Keratinocyte (primary cell): Measurements from ENCODE around the gene SLC18A2. TPM values are rescaled to one million over a fixed set of nuclear protein-coding genes. Genes with fewer than 3 reads are reported as not detected.
"Not testable (repeated sequence)": the region's sequence is repeated elsewhere in the genome, so short reads cannot be mapped to it uniquely, and the experiment has no call there.

Source experiments
- DNase-seq: peaks from one replicate; pipeline ENCODE4 v3.0.0-alpha.2; 2011; ENCODE audit warnings: low read depth, missing footprints, low spot score
- FAIRE-seq: peaks from 2 replicates; lab custom pipeline; 2011; peaks lifted over from hg19 to GRCh38; lab: Jason Lieb, UNC
- H2AFZ ChIP-seq: 2 replicates; pipeline ENCODE4 v1.6.0; 2012; ENCODE audit warnings: low read length, control low read depth, inconsistent platforms; ENCODE audit not compliant: control insufficient read depth
- H3K27ac ChIP-seq: 2 replicates; pipeline ENCODE4 v1.5.1; 2011; ENCODE audit warnings: low read length; ENCODE audit not compliant: control insufficient read depth, insufficient read depth
- H3K27me3 ChIP-seq: 3 replicates; pipeline ENCODE4 v1.6.0; 2011; ENCODE audit warnings: low read length; ENCODE audit not compliant: control insufficient read depth, insufficient read depth; ENCODE audit errors: extremely low read depth
- H3K36me3 ChIP-seq, 2 experiments: 2 replicates in 1 of 2; 3 replicates in 1 of 2; pipeline ENCODE4 v1.5.1; 2011; ENCODE audit warnings: low read length in 2 of 2, mild to moderate bottlenecking in 1 of 2; ENCODE audit not compliant: control insufficient read depth in 2 of 2, insufficient read depth in 2 of 2; ENCODE audit errors: extremely low read depth in 1 of 2
- H3K4me1 ChIP-seq: 3 replicates; pipeline ENCODE4 v1.5.1; 2011; ENCODE audit warnings: low read length; ENCODE audit not compliant: control insufficient read depth, insufficient read depth; ENCODE audit errors: extremely low read depth
- H3K4me2 ChIP-seq: 3 replicates; pipeline ENCODE4 v1.6.0; 2011; ENCODE audit warnings: low read depth, low read length; ENCODE audit not compliant: control insufficient read depth, insufficient read depth; ENCODE audit errors: extremely low read depth
- H3K4me3 ChIP-seq, 3 experiments: fragments of 200-600 bp in 1 of 3; sonication (generic) in 1 of 3; 2 replicates in 2 of 3; 3 replicates in 1 of 3; pipeline ENCODE4 v1.5.1; 2011 to 2016; ENCODE audit warnings: low read length in 3 of 3, mild to moderate bottlenecking in 3 of 3, control low read depth in 2 of 3, inconsistent platforms in 1 of 3, low read depth in 1 of 3, mixed read lengths in 1 of 3, mixed run types in 1 of 3, moderate library complexity in 1 of 3; ENCODE audit not compliant: control insufficient read depth in 2 of 3, insufficient read depth in 2 of 3; ENCODE audit errors: extremely low read depth in 1 of 3
- H3K79me2 ChIP-seq: 2 replicates; pipeline ENCODE4 v1.6.0; 2012; ENCODE audit warnings: low read length; ENCODE audit not compliant: control insufficient read depth, insufficient read depth
- H3K9ac ChIP-seq: 3 replicates; pipeline ENCODE4 v1.6.0; 2011; ENCODE audit warnings: low read length; ENCODE audit not compliant: control insufficient read depth, insufficient read depth; ENCODE audit errors: extremely low read depth
- H3K9me1 ChIP-seq: 3 replicates; pipeline ENCODE4 v1.6.0; 2011; ENCODE audit warnings: low read length; ENCODE audit not compliant: control insufficient read depth, insufficient read depth; ENCODE audit errors: extremely low read depth
- H3K9me3 ChIP-seq: 2 replicates; pipeline ENCODE4 v1.5.1; 2012; ENCODE audit warnings: low read depth, low read length; ENCODE audit not compliant: control insufficient read depth
- H4K20me1 ChIP-seq: 3 replicates; pipeline ENCODE4 v1.6.0; 2011; ENCODE audit warnings: low read length; ENCODE audit not compliant: control insufficient read depth, insufficient read depth; ENCODE audit errors: extremely low read depth
- EZH2 ChIP-seq: IDR thresholded peaks from one replicate; pipeline ENCODE4 v1.6.1; 2012; ENCODE audit warnings: inconsistent platforms, mild to moderate bottlenecking, low read length, moderate library complexity
- dilution Hi-C: fragments of 300-500 bp; cut with MboI; formaldehyde crosslinking; loops from one replicate; pipeline ENCODE4 v1.7.0; 2020; ENCODE audit warnings: low sequenced_read_pairs; ENCODE audit not compliant: extremely low pct_ligation_motif_present
- polyA plus RNA-seq, 5 experiments: library from polyadenylated mRNA; depleted of rRNA in 3 of 5; stranded (reverse) in 3 of 5; stranded (forward) in 1 of 5; unstranded in 1 of 5; fragments of >200 nt; gene quantifications; 1 replicate in 1 of 5; 2 replicates in 3 of 5; 3 replicates in 1 of 5; pipeline versions ENCODE4 v1.2.1 to v1.2.3, GENCODE V29; 2011 to 2012; ENCODE audit warnings: missing spikeins in 2 of 5, low read depth in 1 of 5, low replicate concordance in 1 of 5
- TF ChIP-seq, protein P1 (sequence below), 3 experiments: IDR thresholded peaks in 1 of 3; conservative IDR thresholded peaks in 1 of 3; optimal IDR thresholded peaks in 1 of 3; 2 replicates in 2 of 3; 3 replicates in 1 of 3; pipeline versions ENCODE3 to v1.5.1; 2011; ENCODE audit warnings: low read length in 3 of 3, mild to moderate bottlenecking in 3 of 3, moderate library complexity in 2 of 3, control low read depth in 1 of 3, inconsistent platforms in 1 of 3; ENCODE audit not compliant: insufficient read depth in 2 of 3; ENCODE audit errors: extremely low read depth in 1 of 3

SLC18A2 gene
- polyA plus RNA-seq, 1 donor (not counting 4 experiments of a cell fraction or from before 2014, with no cell fraction given), result not detected

DNA sequence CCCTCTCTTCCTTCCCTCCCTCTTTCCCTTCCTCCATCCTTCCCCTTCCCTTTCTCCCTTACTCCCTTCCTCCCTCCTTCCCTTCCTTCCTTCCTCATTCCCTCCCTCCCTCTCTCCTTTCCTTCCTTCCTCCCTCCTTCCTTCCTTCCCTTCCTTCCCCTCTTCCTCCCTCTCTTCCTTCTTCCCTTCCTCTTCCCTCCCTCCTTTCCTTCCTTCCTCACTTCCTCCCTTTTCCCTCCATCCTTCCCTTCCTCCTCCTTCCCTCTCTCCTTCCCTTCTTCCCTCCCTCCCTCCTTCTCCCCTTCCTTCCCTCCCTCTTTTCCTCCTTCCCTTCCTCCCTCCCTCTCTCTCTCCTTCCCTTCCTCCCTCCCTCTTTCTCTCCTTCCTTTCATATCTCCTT, 12.7 kb upstream of the SLC18A2 start:
- Histone ChIP-seq H3K9me3 (no peaks in the 10 kb centered on the region), H3K27ac (no peak overlapping the region), H3K4me3 (no peak overlapping the region), H3K79me2 (no peaks in the 10 kb centered on the region), H4K20me1 (no peaks in the 10 kb centered on the region), H3K9me1 (no peaks in the 10 kb centered on the region), H3K9ac (no peak overlapping the region), H3K36me3 (no peaks in the 10 kb centered on the region), H3K27me3 (peaks cover 10% of the 10 kb centered on the region), H3K4me2 (no peak overlapping the region), H3K4me1 (no peaks in the 10 kb centered on the region), H2AFZ (no peak overlapping the region)
- TF ChIP-seq, protein P1, sequence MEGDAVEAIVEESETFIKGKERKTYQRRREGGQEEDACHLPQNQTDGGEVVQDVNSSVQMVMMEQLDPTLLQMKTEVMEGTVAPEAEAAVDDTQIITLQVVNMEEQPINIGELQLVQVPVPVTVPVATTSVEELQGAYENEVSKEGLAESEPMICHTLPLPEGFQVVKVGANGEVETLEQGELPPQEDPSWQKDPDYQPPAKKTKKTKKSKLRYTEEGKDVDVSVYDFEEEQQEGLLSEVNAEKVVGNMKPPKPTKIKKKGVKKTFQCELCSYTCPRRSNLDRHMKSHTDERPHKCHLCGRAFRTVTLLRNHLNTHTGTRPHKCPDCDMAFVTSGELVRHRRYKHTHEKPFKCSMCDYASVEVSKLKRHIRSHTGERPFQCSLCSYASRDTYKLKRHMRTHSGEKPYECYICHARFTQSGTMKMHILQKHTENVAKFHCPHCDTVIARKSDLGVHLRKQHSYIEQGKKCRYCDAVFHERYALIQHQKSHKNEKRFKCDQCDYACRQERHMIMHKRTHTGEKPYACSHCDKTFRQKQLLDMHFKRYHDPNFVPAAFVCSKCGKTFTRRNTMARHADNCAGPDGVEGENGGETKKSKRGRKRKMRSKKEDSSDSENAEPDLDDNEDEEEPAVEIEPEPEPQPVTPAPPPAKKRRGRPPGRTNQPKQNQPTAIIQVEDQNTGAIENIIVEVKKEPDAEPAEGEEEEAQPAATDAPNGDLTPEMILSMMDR (optimal IDR thresholded peaks at IDR 0.05 in 1 of 3, IDR thresholded peaks at IDR 0.05 in 1 of 3, conservative IDR thresholded peaks at IDR 0.05 in 1 of 3; ENCODE audit: extremely low read depth in 1 of 3, insufficient read depth in 2 of 3, low read length in 3 of 3), result no peak
- no peak for TF ChIP-seq EZH2
- no peak for DNase-seq
- dilution Hi-C loops, result no loop called here
- no peak for FAIRE-seq

DNA sequence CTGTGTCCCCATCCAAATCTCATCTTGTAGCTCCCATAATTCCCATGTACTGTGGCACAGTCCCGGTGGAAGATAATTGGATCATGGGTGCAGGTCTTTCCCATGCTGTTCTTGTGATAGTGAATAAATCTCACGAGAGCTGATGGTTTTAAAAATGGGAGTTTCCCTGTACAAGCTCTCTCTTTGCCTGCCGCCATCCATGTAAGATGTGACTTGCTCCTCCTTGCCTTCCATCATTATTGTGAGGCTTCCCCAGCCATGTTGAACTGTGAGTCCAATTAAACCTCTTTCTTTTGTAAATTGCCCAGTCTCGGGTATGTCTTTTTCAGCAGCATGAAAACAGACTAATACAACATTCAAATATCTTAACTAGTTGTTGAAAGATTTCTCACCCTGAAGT, 10.8 kb upstream of the SLC18A2 start:
- peaks cover 10% of the 10 kb centered on the region for H3K27me3 ChIP-seq
- H2AFZ ChIP-seq, H3K36me3 ChIP-seq, H4K20me1 ChIP-seq, H3K4me2 ChIP-seq, DNase-seq, H3K27ac ChIP-seq, H3K4me1 ChIP-seq, H3K79me2 ChIP-seq, H3K4me3 ChIP-seq, H3K9ac ChIP-seq, FAIRE-seq, H3K9me1 ChIP-seq, H3K9me3 ChIP-seq, dilution Hi-C loops: not testable (repeated sequence)

DNA sequence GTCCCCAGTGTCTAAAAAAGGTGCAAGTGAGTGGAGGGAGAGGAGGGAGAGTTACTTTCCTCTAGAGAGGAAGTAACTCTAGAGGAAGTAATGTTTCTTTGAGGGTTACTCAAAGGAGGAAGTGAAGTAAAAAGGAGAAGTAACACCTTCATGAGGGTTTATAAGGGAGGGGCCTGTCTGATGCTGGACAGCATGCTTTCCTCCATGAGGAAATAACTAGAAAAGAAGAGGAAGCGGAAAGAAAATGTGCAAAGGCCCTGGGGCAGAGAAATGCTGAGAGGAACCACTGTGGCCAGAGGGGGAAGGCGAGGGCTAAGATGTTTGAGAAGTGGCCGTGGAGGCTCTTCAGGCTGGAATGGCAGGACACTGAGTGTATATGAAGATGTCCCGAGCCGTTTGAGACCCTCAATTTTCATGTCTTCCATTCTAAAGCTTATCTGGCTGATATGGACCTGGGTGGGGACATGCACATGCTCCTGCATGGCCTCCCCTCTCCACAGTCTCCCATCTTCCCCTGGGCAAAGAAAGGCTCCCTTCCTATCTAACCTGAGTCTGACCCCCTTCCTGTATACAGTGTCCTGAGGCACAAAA, 3.4 kb upstream of the SLC18A2 start:
- no peak overlapping the region for H3K27ac ChIP-seq
- no peak for DNase-seq
- TF ChIP-seq, protein P1 (optimal IDR thresholded peaks at IDR 0.05 in 1 of 3, IDR thresholded peaks at IDR 0.05 in 1 of 3, conservative IDR thresholded peaks at IDR 0.05 in 1 of 3; ENCODE audit: extremely low read depth in 1 of 3, insufficient read depth in 2 of 3, low read length in 3 of 3), result no peak
- no peak for TF ChIP-seq EZH2
- no peak overlapping the region for H3K4me3 ChIP-seq
- H3K79me2 ChIP-seq, result no peaks in the 10 kb centered on the region
- no peaks in the 10 kb centered on the region for H3K9me1 ChIP-seq
- no peak overlapping the region for H2AFZ ChIP-seq
- H3K9me3 ChIP-seq, result no peaks in the 10 kb centered on the region
- FAIRE-seq, result no peak
- H3K9ac ChIP-seq, result no peak overlapping the region
- peaks cover 54% of the 10 kb centered on the region for H3K27me3 ChIP-seq
- dilution Hi-C loops, result no loop called here
- no peak overlapping the region for H3K4me2 ChIP-seq
- H3K4me1 ChIP-seq, result no peaks in the 10 kb centered on the region
- no peaks in the 10 kb centered on the region for H3K36me3 ChIP-seq
- H4K20me1 ChIP-seq, result no peaks in the 10 kb centered on the region
